Effector memory CD4-positive, alpha-beta T cell (primary cell): Measurements from ENCODE around the gene CHRNA10.

Experiments
- DNase-seq, 3 donors: peaks; one replicate each; pipeline ENCODE4 v3.0.0-alpha.2; 2020
- H3K27ac ChIP-seq: 2 replicates; pipeline ENCODE4 v1.7.0; 2013; ENCODE audit warnings: mild to moderate bottlenecking, low read length, moderate library complexity; ENCODE audit not compliant: insufficient read depth, poor library complexity, severe bottlenecking
- H3K27me3 ChIP-seq: replicated peaks from 2 replicates; pipeline ENCODE4 v1.7.0; 2013; ENCODE audit warnings: mild to moderate bottlenecking, low read length; ENCODE audit not compliant: insufficient read depth, control insufficient read depth, poor library complexity, severe bottlenecking
- H3K36me3 ChIP-seq: 2 replicates; pipeline ENCODE4 v1.7.0; 2013; ENCODE audit warnings: mild to moderate bottlenecking, low read length, moderate library complexity; ENCODE audit not compliant: control insufficient read depth, insufficient read depth
- H3K4me1 ChIP-seq: 2 replicates; pipeline ENCODE4 v1.7.0; 2013; ENCODE audit warnings: low read length, mild to moderate bottlenecking; ENCODE audit not compliant: control insufficient read depth, insufficient read depth, poor library complexity, severe bottlenecking
- H3K4me3 ChIP-seq: 2 replicates; pipeline ENCODE4 v1.7.0; 2013; ENCODE audit warnings: low read length, low read depth, mild to moderate bottlenecking; ENCODE audit not compliant: insufficient read depth, poor library complexity, severe bottlenecking
- H3K9me3 ChIP-seq: 2 replicates; pipeline ENCODE4 v1.7.0; 2013; ENCODE audit warnings: mild to moderate bottlenecking, low read length, moderate library complexity; ENCODE audit not compliant: control insufficient read depth

CHRNA10 gene

DNA sequence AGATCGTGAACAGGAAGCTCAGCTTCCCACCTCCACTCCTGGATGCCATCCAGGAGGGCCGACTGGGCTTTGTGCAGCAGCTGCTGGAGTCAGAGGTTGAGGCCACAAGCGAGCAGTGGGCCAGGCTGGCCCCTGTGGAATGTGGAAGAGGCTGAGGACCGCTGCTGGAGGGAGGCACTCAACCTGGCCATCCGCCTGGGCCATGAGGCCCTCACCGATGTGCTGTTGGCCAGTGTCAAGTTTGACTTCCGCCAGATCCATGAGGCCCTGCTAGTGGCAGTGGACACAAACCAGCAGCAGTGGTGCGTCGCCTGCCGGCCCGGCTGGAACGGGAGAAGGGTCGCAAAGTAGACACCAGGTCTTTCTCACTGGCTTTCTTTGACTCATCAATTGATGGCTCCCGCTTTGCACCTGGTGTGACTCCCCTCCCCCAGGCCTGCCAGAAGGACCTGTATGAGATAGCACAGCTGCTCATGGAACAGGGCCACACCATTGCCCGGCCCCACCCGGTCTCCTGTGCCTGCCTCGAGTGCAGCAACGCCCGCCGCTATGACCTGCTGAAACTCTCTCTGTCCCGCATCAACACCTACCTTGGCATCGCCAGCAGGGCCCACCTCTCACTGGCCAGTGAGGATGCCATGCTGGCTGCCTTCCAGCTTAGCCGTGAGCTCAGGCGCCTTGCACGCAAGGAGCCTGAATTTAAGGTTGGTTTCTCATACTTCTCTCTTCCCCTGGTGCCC is 54.3 kb downstream of the CHRNA10 start:
- Histone ChIP-seq H3K36me3 (no peaks in the 10 kb centered on the region), H3K4me1 (no peaks in the 10 kb centered on the region), H3K4me3 (no peak overlapping the region), H3K27me3 (no peaks in the 10 kb centered on the region), H3K9me3 (no peaks in the 10 kb centered on the region), H3K27ac (no peak overlapping the region)
- DNase-seq = no peak

DNA sequence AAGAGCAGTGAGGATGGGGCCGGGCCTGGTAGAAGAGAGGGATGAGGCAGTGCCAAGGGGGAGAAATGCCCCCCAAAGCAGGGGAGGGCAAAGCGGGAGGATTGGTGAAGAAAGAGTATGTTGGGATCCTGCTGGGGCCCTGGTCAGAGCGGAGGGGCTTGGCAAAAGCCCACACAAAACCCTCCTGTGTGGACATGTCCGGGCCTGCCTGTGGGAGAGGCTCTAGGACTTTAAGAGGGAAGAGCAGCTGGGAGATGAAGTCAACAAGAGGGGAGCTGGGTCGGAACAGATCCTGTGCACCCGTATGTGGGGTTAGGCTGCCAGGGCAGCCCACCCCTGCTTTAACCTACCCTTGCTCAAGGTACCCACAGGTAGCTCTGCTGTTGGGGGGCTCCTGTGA is 55.2 kb downstream of the CHRNA10 start:
- no peaks in the 10 kb centered on the region for H3K27me3 ChIP-seq
- H3K4me1 ChIP-seq = no peaks in the 10 kb centered on the region
- DNase-seq = no peak
- H3K9me3 ChIP-seq = no peaks in the 10 kb centered on the region
- no peak overlapping the region for H3K27ac ChIP-seq
- no peak overlapping the region for H3K4me3 ChIP-seq
- no peaks in the 10 kb centered on the region for H3K36me3 ChIP-seq
